Erythroblast (primary cell): Measurements from ENCODE around the gene ZFC3H1.

Source experiments
- GATA1 ChIP-seq: IDR thresholded peaks from 2 replicates; pipeline ENCODE4 v1.6.1; 2011; ENCODE audit warnings: low read depth, mild to moderate bottlenecking, control low read depth, low read length, moderate library complexity
- POLR2A ChIP-seq: IDR thresholded peaks from 2 replicates; pipeline ENCODE4 v1.6.1; 2011; ENCODE audit warnings: mild to moderate bottlenecking, low read length

DNA sequence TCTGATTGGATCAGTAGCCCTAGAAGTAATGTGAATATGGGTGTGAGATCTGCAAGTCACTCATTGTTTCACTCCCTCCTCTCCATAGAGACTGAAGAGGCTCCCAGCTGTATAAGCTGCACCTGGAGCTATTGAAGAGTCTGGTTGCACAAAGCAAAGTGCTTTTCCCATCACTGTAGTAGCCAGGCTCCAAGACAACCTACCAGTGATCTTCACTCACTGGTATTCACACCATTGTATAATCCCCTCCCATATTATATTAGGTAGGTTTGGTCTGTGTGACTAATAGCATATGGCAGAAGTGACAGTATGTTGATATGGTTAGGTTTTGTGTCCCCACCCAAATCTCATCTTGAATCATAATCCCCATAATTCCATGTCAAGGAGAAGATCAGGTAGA, 64.4 kb downstream of the ZFC3H1 start:
- TF ChIP-seq POLR2A: no peak
- no peak for TF ChIP-seq GATA1
